H1 (cell line): ENCODE results near the gene CHPT1. TPM values are rescaled to one million over a fixed set of nuclear protein-coding genes. Genes with fewer than 3 reads are reported as not detected.

Experiments
- CTCF ChIA-PET: fragments of 300-600 bp; sonication (Branson Sonifier 250); formaldehyde crosslinking; loops from one replicate; lab custom pipeline; 2021; ENCODE audit not compliant: partially characterized antibody; lab: Charles Lee
- POLR2A ChIA-PET: fragments of 300-600 bp; sonication (Branson Sonifier 250); formaldehyde crosslinking; loops from one replicate; lab custom pipeline; 2021; ENCODE audit warnings: inconsistent platforms; ENCODE audit not compliant: partially characterized antibody; lab: Charles Lee
- DNase-seq, 2 experiments: peaks; one replicate each; pipeline versions ENCODE4 v3.0.0 to v3.0.0-alpha.2; 2010 to 2022; ENCODE audit warnings: low spot score in 2 of 2, low read depth in 1 of 2, mixed read lengths in 1 of 2
- FAIRE-seq: peaks from 2 replicates; lab custom pipeline; 2011; peaks lifted over from hg19 to GRCh38; lab: Jason Lieb, UNC
- H2AFZ ChIP-seq: 2 replicates; pipeline ENCODE4 v1.8.1; 2012; ENCODE audit warnings: low read length, inconsistent platforms
- H2AK5ac ChIP-seq: 2 replicates; pipeline ENCODE4 v1.6.1; 2013; ENCODE audit warnings: low read depth, low read length
- H2BK120ac ChIP-seq: replicated peaks from 2 replicates; pipeline ENCODE3; 2013; ENCODE audit warnings: low read depth, low read length, inconsistent platforms
- H2BK12ac ChIP-seq: 2 replicates; pipeline ENCODE4 v1.6.1; 2013; ENCODE audit warnings: low read depth, low read length
- H2BK15ac ChIP-seq: 2 replicates; pipeline ENCODE4 v1.6.1; 2013; ENCODE audit warnings: low read length
- H2BK20ac ChIP-seq: 2 replicates; pipeline ENCODE4 v1.6.1; 2013; ENCODE audit warnings: low read length
- H2BK5ac ChIP-seq: 2 replicates; pipeline ENCODE4 v1.6.1; 2013; ENCODE audit warnings: low read depth, low read length
- H3K14ac ChIP-seq: 2 replicates; pipeline ENCODE4 v1.6.1; 2013; ENCODE audit warnings: inconsistent platforms; ENCODE audit not compliant: insufficient read length
- H3K18ac ChIP-seq: 2 replicates; pipeline ENCODE4 v1.6.1; 2013; ENCODE audit warnings: low read length; ENCODE audit errors: extremely low read depth
- H3K23ac ChIP-seq: 2 replicates; pipeline ENCODE4 v1.6.1; 2013; ENCODE audit warnings: inconsistent platforms; ENCODE audit not compliant: insufficient read length
- H3K23me2 ChIP-seq: 2 replicates; pipeline ENCODE4 v1.6.1; 2013; ENCODE audit warnings: low read depth, low read length
- H3K27ac ChIP-seq: 2 replicates; pipeline ENCODE4 v1.6.1; 2011; ENCODE audit warnings: low read depth, low read length, inconsistent platforms
- H3K27me3 ChIP-seq, 4 experiments: replicated peaks in 1 of 4; 1 replicate in 1 of 4; 2 replicates in 3 of 4; pipeline versions ENCODE4 v1.6.1 to v1.8.1; 2011 to 2013; ENCODE audit warnings: low read length in 3 of 4, mild to moderate bottlenecking in 3 of 4, inconsistent platforms in 2 of 4, mixed read lengths in 2 of 4, moderate library complexity in 1 of 4; ENCODE audit not compliant: control insufficient read depth in 3 of 4, insufficient read depth in 3 of 4; ENCODE audit errors: extremely low read depth in 1 of 4
- H3K36me3 ChIP-seq, 4 experiments: 2 replicates each; pipeline versions ENCODE4 v1.6.1 to v1.8.1; 2011 to 2013; ENCODE audit warnings: mild to moderate bottlenecking in 4 of 4, low read length in 3 of 4, moderate library complexity in 2 of 4, control low read depth in 1 of 4, inconsistent platforms in 1 of 4; ENCODE audit not compliant: insufficient read depth in 4 of 4, control insufficient read depth in 2 of 4
- H3K4ac ChIP-seq: replicated peaks from 2 replicates; pipeline ENCODE3; 2013; ENCODE audit warnings: low read length, low read depth, mixed read lengths, inconsistent platforms; ENCODE audit not compliant: insufficient read length
- H3K4me1 ChIP-seq, 4 experiments: replicated peaks in 1 of 4; 1 replicate in 1 of 4; 2 replicates in 3 of 4; pipeline versions ENCODE4 v1.6.1 to v1.8.1; 2011 to 2013; ENCODE audit warnings: low read length in 3 of 4, inconsistent platforms in 2 of 4, mixed read lengths in 1 of 4; ENCODE audit not compliant: insufficient read depth in 4 of 4, control insufficient read depth in 3 of 4
- H3K4me2 ChIP-seq, 2 experiments: 2 replicates each; pipeline versions ENCODE4 v1.6.1 to v1.8.1; 2011 to 2013; ENCODE audit warnings: low read depth in 2 of 2, low read length in 2 of 2, control low read depth in 1 of 2, inconsistent platforms in 1 of 2, mild to moderate bottlenecking in 1 of 2; ENCODE audit not compliant: insufficient read depth in 1 of 2
- H3K4me3 ChIP-seq, 4 experiments: fragments of 200-600, 300-600 bp in 1 of 4; sonication (generic), shearing (Covaris generic), sonication (Bioruptor Twin) in 1 of 4; 2 replicates each; pipeline versions ENCODE4 v1.5.1 to v1.8.1; 2011 to 2016; ENCODE audit warnings: low read length in 4 of 4, low read depth in 3 of 4, control low read depth in 2 of 4, inconsistent platforms in 2 of 4, mild to moderate bottlenecking in 2 of 4, mixed read lengths in 1 of 4, moderate library complexity in 1 of 4; ENCODE audit not compliant: insufficient read depth in 2 of 4; ENCODE audit errors: extremely low read depth in 1 of 4
- H3K56ac ChIP-seq: replicated peaks from 2 replicates; pipeline ENCODE3; 2013; ENCODE audit warnings: low read depth, mild to moderate bottlenecking, mixed read lengths, low read length, inconsistent platforms; ENCODE audit not compliant: insufficient read length
- H3K79me1 ChIP-seq: 2 replicates; pipeline ENCODE4 v1.6.1; 2013; ENCODE audit warnings: low read depth, low read length, control low read depth
- H3K79me2 ChIP-seq, 2 experiments: 2 replicates each; pipeline versions ENCODE4 v1.6.1 to v1.8.1; 2012 to 2013; ENCODE audit warnings: low read length in 2 of 2, mild to moderate bottlenecking in 2 of 2, inconsistent platforms in 1 of 2; ENCODE audit not compliant: insufficient read depth in 2 of 2, control insufficient read depth in 1 of 2
- H3K9ac ChIP-seq, 4 experiments: replicated peaks in 1 of 4; 1 replicate in 1 of 4; 2 replicates in 3 of 4; pipeline versions ENCODE4 v1.6.1 to v1.8.1; 2011 to 2013; ENCODE audit warnings: low read depth in 3 of 4, low read length in 3 of 4, control low read depth in 2 of 4, mild to moderate bottlenecking in 2 of 4, moderate library complexity in 2 of 4, inconsistent platforms in 1 of 4; ENCODE audit errors: extremely low read depth in 1 of 4
- H3K9me3 ChIP-seq, 2 experiments: 2 replicates each; pipeline versions ENCODE4 v1.6.1 to v1.8.1; 2012 to 2013; ENCODE audit warnings: mild to moderate bottlenecking in 2 of 2, moderate library complexity in 2 of 2, control low read depth in 1 of 2, inconsistent platforms in 1 of 2, low read depth in 1 of 2, low read length in 1 of 2, mixed read lengths in 1 of 2; ENCODE audit not compliant: insufficient read depth in 2 of 2
- H4K20me1 ChIP-seq, 2 experiments: replicated peaks in 1 of 2; 2 replicates each; pipeline versions ENCODE3 to v1.8.1; 2011 to 2013; ENCODE audit warnings: inconsistent platforms in 2 of 2, low read length in 2 of 2, mild to moderate bottlenecking in 1 of 2; ENCODE audit not compliant: insufficient read depth in 2 of 2, control insufficient read depth in 1 of 2
- H4K5ac ChIP-seq: 2 replicates; pipeline ENCODE4 v1.6.1; 2013; ENCODE audit warnings: low read length, low read depth, mixed read lengths, inconsistent platforms; ENCODE audit not compliant: insufficient read length
- H4K8ac ChIP-seq: 2 replicates; pipeline ENCODE4 v1.8.0; 2013; ENCODE audit warnings: mild to moderate bottlenecking, moderate library complexity, low read length, inconsistent platforms; ENCODE audit not compliant: insufficient read depth; ENCODE audit errors: extremely low read depth
- H4K91ac ChIP-seq: replicated peaks from 2 replicates; pipeline ENCODE3; 2013; ENCODE audit warnings: low read length, mixed read lengths, inconsistent platforms; ENCODE audit not compliant: insufficient read length
- CREB1 ChIP-seq: IDR thresholded peaks from 2 replicates; pipeline ENCODE4 v1.6.1; 2012; ENCODE audit warnings: inconsistent platforms
- FOSL1 ChIP-seq: IDR thresholded peaks from 2 replicates; pipeline ENCODE4 v1.6.1; 2011; ENCODE audit warnings: mild to moderate bottlenecking, low read depth, low read length, moderate library complexity; ENCODE audit not compliant: insufficient read depth
- GABPA ChIP-seq: IDR thresholded peaks from 2 replicates; pipeline ENCODE4 v1.6.1; 2011; ENCODE audit warnings: mild to moderate bottlenecking, low read length, moderate library complexity, borderline replicate concordance; ENCODE audit not compliant: insufficient read depth
- NRF1 ChIP-seq: IDR thresholded peaks from 2 replicates; pipeline ENCODE4 v1.6.1; 2011; ENCODE audit warnings: mild to moderate bottlenecking, low read depth, low read length, improper control_type of control experiment
- SRF ChIP-seq: IDR thresholded peaks from 2 replicates; pipeline ENCODE4 v1.6.1; 2011; ENCODE audit warnings: mild to moderate bottlenecking, low read depth, low read length, moderate library complexity
- YY1 ChIP-seq: IDR thresholded peaks from 2 replicates; pipeline ENCODE4 v1.6.1; 2011; ENCODE audit warnings: low read depth, mild to moderate bottlenecking, low read length
- WGBS, 2 experiments: shearing (Covaris generic) in 1 of 2; methylation state at CpG; one replicate each; pipeline versions ENCODE4 v1.1.6 to v1.1.7; 2013 to 2015; ENCODE audit warnings: low lambda C conversion rate in 2 of 2, mixed read lengths in 2 of 2, inconsistent platforms in 1 of 2, low coverage in 1 of 2, missing lambda C conversion rate in 1 of 2; ENCODE audit not compliant: insufficient replicate concordance in 2 of 2, insufficient coverage in 1 of 2, insufficient read length in 1 of 2; ENCODE audit errors: extremely low coverage in 1 of 2, missing lambda C conversion rate in 1 of 2; 5-methylcytosine and 5-hydroxymethylcytosine counted together
- polyA plus RNA-seq, 7 experiments: library from polyadenylated mRNA; depleted of rRNA in 3 of 7; stranded (reverse) in 5 of 7; unstranded in 2 of 7; fragments of >200 nt in 5 of 7; fragments of 200-250 nt in 2 of 7; gene quantifications; 1 replicate in 5 of 7; 2 replicates in 1 of 7; 4 replicates in 1 of 7; pipeline versions ENCODE4 v1.2.1 to v1.2.3, GENCODE V29; 2011 to 2013; ENCODE audit warnings: missing spikeins in 2 of 7, mixed read lengths in 2 of 7
- total RNA-seq: library from RNA; stranded (reverse); fragmentation: NEBNext Ultra II Directional; extraction: Animal tissue kit (Norgen Biotek cat#: 25700); gene quantifications from 2 replicates; pipeline ENCODE4 v1.2.1, GENCODE V29; 2021

Gene CHPT1
- total and polyA plus RNA-seq, 2 of the 8 experiments (the other 6 are each of a cell fraction or from before 2014, with no cell fraction given) = 13.3 to 22.5 TPM

DNA sequence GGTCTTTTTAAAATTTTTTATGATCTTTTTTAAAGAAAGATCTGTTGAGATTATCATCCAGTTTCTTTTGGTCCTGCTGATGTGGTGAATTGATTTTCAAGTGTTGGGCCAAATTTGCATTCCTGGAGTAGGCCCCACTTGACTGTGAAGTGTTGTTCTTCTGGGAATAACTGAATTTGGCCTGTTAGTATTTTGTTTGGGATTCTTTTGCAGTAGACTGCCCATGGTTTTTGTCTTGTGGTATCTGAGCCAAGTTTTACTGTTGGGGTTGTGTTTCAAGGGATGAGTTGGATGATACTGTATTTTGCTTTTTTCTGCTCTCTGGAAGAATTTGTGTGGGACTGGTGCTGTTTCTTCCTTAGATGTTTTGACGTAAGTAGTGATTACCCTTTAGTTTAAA is 45.8 kb downstream of the CHPT1 start:
- no peak overlapping the region for H4K5ac ChIP-seq
- no peak overlapping the region for H3K56ac ChIP-seq
- no peak overlapping the region for H3K4me2 ChIP-seq
- H3K4me3 ChIP-seq = no peak overlapping the region
- no peaks in the 10 kb centered on the region for H3K27me3 ChIP-seq
- ChIA-PET POLR2A (no interaction called here), CTCF (interaction anchor here (0.6 to 2.8 kb wide), 5 partner anchors 10 to 98 kb away, joined by 3 to 13 read pairs (median 4); no protein-coding TSS in a partner anchor)
- no peak overlapping the region for H2BK5ac ChIP-seq
- no peak overlapping the region for H4K91ac ChIP-seq
- no peak overlapping the region for H3K27ac ChIP-seq
- 88% methylated on average over 1 of the region's 1 CpG; no CpG with 5 or more reads in 1 of the 2 experiments for WGBS, 2 experiments
- H2AK5ac ChIP-seq = no peak overlapping the region
- FAIRE-seq = no peak
- H3K14ac ChIP-seq = no peak overlapping the region
- H2BK12ac ChIP-seq = no peak overlapping the region
- no peaks in the 10 kb centered on the region for H3K4me1 ChIP-seq
- H3K36me3 ChIP-seq = peaks cover 7 to 22% (median 20%) of the 10 kb centered on the region in 4 experiments; a peak in 6 of 8 replicates
- no peak overlapping the region for H3K23ac ChIP-seq
- no peaks in the 10 kb centered on the region for H3K9me3 ChIP-seq
- no peaks in the 10 kb centered on the region for H3K23me2 ChIP-seq
- H2BK120ac ChIP-seq = no peak overlapping the region
- H2AFZ ChIP-seq = no peak overlapping the region
- H3K79me2 ChIP-seq = no peaks in the 10 kb centered on the region
- no peak overlapping the region for H3K9ac ChIP-seq
- no peak overlapping the region for H3K4ac ChIP-seq
- H4K20me1 ChIP-seq = no peaks in the 10 kb centered on the region
- no peak overlapping the region for H3K18ac ChIP-seq
- no peak overlapping the region for H4K8ac ChIP-seq
- H2BK20ac ChIP-seq = no peak overlapping the region
- no peak overlapping the region for H2BK15ac ChIP-seq
- no peak for DNase-seq
- H3K79me1 ChIP-seq = 0 out of 2 replicates have a peak, but pooled peaks cover 3% of the 10 kb centered on the region
- no peak for TF ChIP-seq SRF
- no peak for TF ChIP-seq NRF1
- TF ChIP-seq FOSL1 = no peak
- TF ChIP-seq GABPA = no peak
- no peak for TF ChIP-seq YY1
- TF ChIP-seq CREB1 = no peak
